ENCODE results near the gene CCDC116.

The CCDC116 gene

GRCh38 chr22:21650280-21650679, 17.7 kb downstream of the CCDC116 start:
- TF ChIP-seq CTCF (IDR thresholded peaks at IDR 0.05) = no peak
- H3K9me3 ChIP-seq = no peaks in the 10 kb centered on the region
- H3K36me3 ChIP-seq = no peaks in the 10 kb centered on the region
- H3K27me3 ChIP-seq = peaks cover 38% of the 10 kb centered on the region
- no peak overlapping the region for H3K4me3 ChIP-seq (ENCODE audit: low read depth in 1 of 2, low read length in 1 of 2)
- H3K4me1 ChIP-seq (ENCODE audit: control insufficient read depth in 1 of 2, insufficient read depth in 1 of 2, low read depth in 1 of 2, low read length in 1 of 2) = peaks cover 17 to 20% of the 10 kb centered on the region in 2 experiments
- H3K27ac ChIP-seq = no peak overlapping the region

DNA sequence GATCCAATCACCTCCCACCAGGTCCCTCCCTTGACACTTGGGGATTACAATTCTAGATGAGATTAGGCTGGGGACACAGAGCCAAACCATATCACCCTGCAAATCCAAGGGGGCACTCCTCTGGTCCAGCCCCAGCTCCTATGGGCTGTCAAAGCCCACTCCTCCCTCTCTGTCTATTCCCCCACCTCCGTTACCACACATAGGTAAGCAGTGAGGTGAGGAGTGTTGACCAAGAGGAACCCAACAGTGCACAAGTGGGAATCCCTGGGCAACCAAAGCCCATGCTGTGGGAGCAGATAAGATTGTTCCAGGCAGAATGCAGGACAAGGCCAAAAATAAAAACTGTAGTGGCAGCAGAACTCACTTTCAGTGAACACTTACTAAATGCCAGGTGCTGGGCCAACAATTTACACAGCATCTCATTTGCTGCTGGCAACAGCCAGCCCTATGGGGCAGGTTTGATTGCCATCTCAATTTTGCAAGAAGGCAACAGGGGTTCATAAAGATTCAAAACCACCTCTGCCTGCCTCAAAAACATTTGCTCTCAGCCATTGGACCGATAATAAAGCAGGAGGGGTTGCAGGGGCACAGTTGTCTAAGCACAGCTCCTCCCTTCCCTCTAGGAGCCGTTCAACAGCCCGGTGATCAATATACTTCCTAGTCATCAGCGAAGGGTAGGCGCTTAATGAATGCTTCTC, 18.4 kb downstream of the CCDC116 start:
- H3K27me3 ChIP-seq = peaks cover 38% of the 10 kb centered on the region
- H3K36me3 ChIP-seq = no peaks in the 10 kb centered on the region
- no peak for TF ChIP-seq CTCF (IDR thresholded peaks at IDR 0.05)
- peaks cover 17 to 20% of the 10 kb centered on the region in 2 experiments for H3K4me1 ChIP-seq (ENCODE audit: control insufficient read depth in 1 of 2, insufficient read depth in 1 of 2, low read depth in 1 of 2, low read length in 1 of 2)
- H3K9me3 ChIP-seq = no peaks in the 10 kb centered on the region
- H3K4me3 ChIP-seq (ENCODE audit: low read depth in 1 of 2, low read length in 1 of 2) = peak overlapping the region; percentile 70 to 79
- H3K27ac ChIP-seq = no peak overlapping the region

DNA sequence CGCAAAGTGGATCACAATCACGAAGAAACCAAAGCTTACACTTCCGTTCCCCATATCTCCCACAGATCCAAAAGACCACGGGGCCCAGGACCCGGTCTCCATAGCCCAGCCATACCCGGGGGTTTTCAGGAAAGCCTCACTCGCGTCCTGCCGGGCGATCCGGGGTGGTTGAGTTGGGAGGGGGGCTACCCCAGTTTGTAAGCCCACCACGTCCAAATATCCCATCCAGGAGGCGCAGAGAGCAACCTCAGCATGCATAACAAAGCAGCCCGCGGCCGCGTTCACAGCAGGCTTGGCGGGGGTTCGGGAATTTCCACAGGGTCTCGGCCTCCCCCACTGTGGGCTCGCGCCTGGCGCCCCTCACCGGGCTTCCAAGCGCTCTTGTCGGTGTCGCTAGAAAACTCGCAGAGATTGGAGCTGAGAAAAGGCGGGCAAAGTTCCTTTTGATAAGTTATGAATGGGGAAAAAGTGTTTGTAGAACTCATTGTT, 19.0 kb downstream of the CCDC116 start:
- Histone ChIP-seq H3K27me3 (peaks cover 41% of the 10 kb centered on the region), H3K9me3 (no peaks in the 10 kb centered on the region), H3K27ac (no peak overlapping the region), H3K4me1 (ENCODE audit: control insufficient read depth in 1 of 2, insufficient read depth in 1 of 2, low read depth in 1 of 2, low read length in 1 of 2) (peaks cover 17 to 22% of the 10 kb centered on the region in 2 experiments), H3K36me3 (no peaks in the 10 kb centered on the region), H3K4me3 (ENCODE audit: low read depth in 1 of 2, low read length in 1 of 2) (peak overlapping the region; percentile 70 to 79)
- no peak for TF ChIP-seq CTCF (IDR thresholded peaks at IDR 0.05)

DNA sequence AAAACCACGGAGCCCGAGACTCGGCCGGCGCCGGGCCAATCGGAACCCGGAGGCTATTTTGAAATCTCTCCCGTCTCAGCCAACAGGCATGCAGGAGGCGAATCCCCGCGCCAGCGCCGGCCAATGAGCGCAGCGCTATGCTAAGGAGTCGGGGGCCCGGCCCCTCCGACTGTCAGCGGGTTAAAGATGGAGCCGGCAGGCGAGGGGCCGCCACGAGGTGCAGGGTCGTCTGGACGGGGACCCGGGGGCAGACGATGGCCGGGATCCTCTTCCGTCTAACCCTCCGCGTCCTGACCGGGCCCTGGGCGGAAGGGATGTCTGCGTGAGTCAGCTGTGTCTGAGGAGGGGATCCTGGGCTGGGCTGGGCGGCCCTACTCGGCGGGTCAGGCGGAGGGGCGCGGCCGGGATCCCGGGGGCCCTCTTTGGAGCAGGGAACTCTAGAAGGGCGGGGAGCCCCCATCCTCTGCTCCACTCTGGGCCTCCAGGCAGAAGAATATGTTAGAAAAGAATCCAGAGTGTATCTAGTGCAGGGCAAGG, 19.5 kb downstream of the CCDC116 start:
- no peaks in the 10 kb centered on the region for H3K36me3 ChIP-seq
- no peaks in the 10 kb centered on the region for H3K9me3 ChIP-seq
- H3K27ac ChIP-seq = peak overlapping the region; percentile 30
- peak; percentile 10 for TF ChIP-seq CTCF (IDR thresholded peaks at IDR 0.05)
- peaks cover 19 to 24% of the 10 kb centered on the region in 2 experiments for H3K4me1 ChIP-seq (ENCODE audit: control insufficient read depth in 1 of 2, insufficient read depth in 1 of 2, low read depth in 1 of 2, low read length in 1 of 2)
- H3K4me3 ChIP-seq (ENCODE audit: low read depth in 1 of 2, low read length in 1 of 2) = peak overlapping the region; percentile 70 to 79
- H3K27me3 ChIP-seq = peaks cover 45% of the 10 kb centered on the region

DNA sequence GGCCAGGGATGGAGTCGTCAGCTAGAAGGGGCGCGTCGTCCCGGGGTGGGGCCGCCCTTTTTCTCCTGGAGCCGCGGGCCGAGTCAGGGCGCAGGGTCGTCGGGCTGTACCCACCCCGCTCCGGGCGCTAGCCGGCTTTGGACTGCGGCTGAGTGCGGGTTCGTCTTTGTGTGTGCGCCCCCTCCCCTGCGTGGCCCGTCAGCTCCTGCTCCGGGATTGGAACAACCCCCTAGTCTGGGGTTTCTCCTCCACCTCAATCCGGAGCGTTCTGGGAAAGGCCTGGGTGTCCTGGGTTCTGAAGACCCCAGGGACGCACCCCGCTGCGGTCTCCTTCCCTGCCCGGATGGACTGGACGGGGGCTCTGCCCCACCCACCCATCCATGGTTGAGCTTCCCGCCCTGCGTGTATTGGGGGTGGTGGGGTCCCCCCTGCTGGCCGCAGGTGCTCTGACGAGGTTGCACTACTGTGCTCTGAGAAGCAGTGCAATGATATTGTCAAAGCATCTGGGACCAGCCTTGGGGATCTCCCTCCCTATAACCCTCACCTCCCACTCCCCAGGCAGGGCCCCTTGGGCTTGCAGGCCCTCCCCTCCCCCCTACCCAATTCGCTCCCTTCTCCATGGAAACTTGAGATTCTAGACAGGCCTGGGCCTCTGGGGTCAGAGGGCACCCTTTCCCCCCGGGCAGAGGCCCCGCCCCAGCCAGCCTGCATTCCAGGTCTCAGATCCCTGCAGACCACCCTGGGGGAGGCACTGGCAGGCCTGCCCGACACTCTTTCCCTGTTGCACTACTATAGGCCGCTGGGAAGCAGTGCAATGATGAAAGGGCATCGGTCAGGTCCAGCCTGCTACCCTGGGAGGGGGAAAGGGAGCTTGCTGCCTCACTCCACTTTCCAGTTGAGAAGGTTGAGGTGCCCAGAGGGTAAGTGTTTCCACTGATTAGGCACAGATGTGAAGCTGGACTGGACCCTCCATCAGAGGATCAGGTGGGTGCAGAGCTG, 20.3 kb downstream of the CCDC116 start:
- TF ChIP-seq CTCF (IDR thresholded peaks at IDR 0.05) = no peak
- H3K36me3 ChIP-seq = no peaks in the 10 kb centered on the region
- H3K9me3 ChIP-seq = no peaks in the 10 kb centered on the region
- H3K4me1 ChIP-seq (ENCODE audit: control insufficient read depth in 1 of 2, insufficient read depth in 1 of 2, low read depth in 1 of 2, low read length in 1 of 2) = peaks cover 26 to 30% of the 10 kb centered on the region in 2 experiments
- H3K27me3 ChIP-seq = peaks cover 46% of the 10 kb centered on the region
- H3K27ac ChIP-seq = no peak overlapping the region
- H3K4me3 ChIP-seq (ENCODE audit: low read depth in 1 of 2, low read length in 1 of 2) = peak overlapping the region; percentile 70 to 79

Data from neutrophil (primary cell).